ENCODE results near the gene DHX9.

- no peak for TF ChIP-seq CTCF (optimal IDR thresholded peaks at IDR 0.05 in 1 of 3, IDR thresholded peaks at IDR 0.05 in 1 of 3, conservative IDR thresholded peaks at IDR 0.05 in 1 of 3; ENCODE audit: extremely low read depth in 1 of 3, insufficient read depth in 2 of 3, low read length in 3 of 3)
- TF ChIP-seq EZH2 (IDR thresholded peaks at IDR 0.05; ENCODE audit: low read length), result no peak
Observed at GRCh38 chr1:182888736-182889531, 49.8 kb downstream of the DHX9 start.
